Measurements from ENCODE around the gene ERCC3.
"Not testable (repeated sequence)": the region's sequence is repeated elsewhere in the genome, so short reads cannot be mapped to it uniquely, and the experiment has no call there.

The ERCC3 gene

GRCh38 chr2:127278959-127279358 lies 15.0 kb downstream of the ERCC3 start:
- no peak for DNase-seq

GRCh38 chr2:127277028-127277427 lies 16.9 kb downstream of the ERCC3 start:
- DNase-seq, result no peak

GRCh38 chr2:127275789-127276188 lies 18.2 kb downstream of the ERCC3 start:
- no peak for DNase-seq

- DNase-seq, result no peak
Measured at GRCh38 chr2:127275356-127275755, 18.6 kb downstream of the ERCC3 start.

GRCh38 chr2:127270663-127271062 lies 23.3 kb downstream of the ERCC3 start:
- DNase-seq, result no peak

- no peak for DNase-seq
Measured at GRCh38 chr2:127261804-127262406, 32.0 kb downstream of the ERCC3 start.

- DNase-seq, result no peak
Measured at GRCh38 chr2:127259355-127259754, 34.6 kb downstream of the ERCC3 start.

GRCh38 chr2:127256866-127257265 lies 37.1 kb downstream of the ERCC3 start:
- no peak for DNase-seq

GRCh38 chr2:127256381-127256780 lies 37.6 kb downstream of the ERCC3 start:
- DNase-seq, result no peak

GRCh38 chr2:127255721-127256120 lies 38.2 kb downstream of the ERCC3 start:
- DNase-seq, result no peak

- DNase-seq, result no peak
Measured at GRCh38 chr2:127255146-127255545, 38.8 kb downstream of the ERCC3 start.

GRCh38 chr2:127254386-127254981 lies 39.5 kb downstream of the ERCC3 start:
- no peak for DNase-seq

- not testable (repeated sequence) for DNase-seq
Measured at GRCh38 chr2:127241184-127241583, 52.8 kb downstream of the ERCC3 start.

- DNase-seq, result no peak
Measured at GRCh38 chr2:127239395-127239794, 54.5 kb downstream of the ERCC3 start.

GRCh38 chr2:127237768-127238167 lies 56.2 kb downstream of the ERCC3 start:
- DNase-seq, result not testable (repeated sequence)

GRCh38 chr2:127235082-127235702 lies 58.8 kb downstream of the ERCC3 start:
- no peak for DNase-seq

GRCh38 chr2:127233710-127234109 lies 60.2 kb downstream of the ERCC3 start:
- DNase-seq, result no peak

- no peak for DNase-seq
Measured at GRCh38 chr2:127231130-127231865, 62.6 kb downstream of the ERCC3 start.

- no peak for DNase-seq
Measured at GRCh38 chr2:127229555-127229954, 64.4 kb downstream of the ERCC3 start.

GRCh38 chr2:127228102-127228501 lies 65.8 kb downstream of the ERCC3 start:
- no peak for DNase-seq

- DNase-seq, result not testable (repeated sequence)
Measured at GRCh38 chr2:127227264-127227660, 66.7 kb downstream of the ERCC3 start.

GRCh38 chr2:127226520-127227263 lies 67.3 kb downstream of the ERCC3 start:
- DNase-seq, result peak in 1 of 2 donors; percentile 53

- DNase-seq, result no peak
Measured at GRCh38 chr2:127226132-127226519, 67.8 kb downstream of the ERCC3 start.
